ENCODE results near the gene PXMP4. TPM values are rescaled to one million over a fixed set of nuclear protein-coding genes. Genes with fewer than 3 reads are reported as not detected.

The PXMP4 gene
- total and polyA plus RNA-seq, 9 of the 15 experiments (the other 6 are each of a cell fraction or from before 2014, with no cell fraction given) = 4.8 to 29.1 (median 6.8) TPM

- TF ChIP-seq REST (IDR thresholded peaks at IDR 0.05; ENCODE audit: borderline replicate concordance) (no peak), REST (CRISPR knock-in tag; IDR thresholded peaks at IDR 0.05; ENCODE audit: low read depth) (0 out of 2 replicates have a peak, but pooled peaks have one; percentile 19), NR2C2 (CRISPR knock-in tag; IDR thresholded peaks at IDR 0.05) (peak; percentile 88), NR2C2 (tag; IDR thresholded peaks at IDR 0.05) (peak; percentile 98), NFYB (IDR thresholded peaks at IDR 0.05; ENCODE audit: extremely low read depth, insufficient read length) (peak; percentile 86), MLLT1 (IDR thresholded peaks at IDR 0.05) (peak; percentile 86 to 99), PRDM10 (IDR thresholded peaks at IDR 0.05; ENCODE audit: partially characterized antibody) (peak; percentile 38), HDGF (IDR thresholded peaks at IDR 0.05) (peak; percentile 38; the same call in 1 of the 2 replicates), KDM4B (IDR thresholded peaks at IDR 0.05; ENCODE audit: borderline replicate concordance in 2 of 2, low read depth in 1 of 2) (no peak; a peak in 1 of 4 replicates), DACH1 (IDR thresholded peaks at IDR 0.05; ENCODE audit: partially characterized antibody) (peak; percentile 55), FUS (optimal IDR thresholded peaks at IDR 0.05; ENCODE audit: low read depth, low read length) (no peak)
Observed at GRCh38 chr20:33719989-33720709, at the start of gene PXMP4 (continued).
